HG03575 (cell line): ENCODE data around the gene TANGO6.
"Not testable (repeated sequence)": the region's sequence is repeated elsewhere in the genome, so short reads cannot be mapped to it uniquely, and the experiment has no call there.

ENCODE experiments used
- ATAC-seq: cut with Tn5 transposase; IDR thresholded peaks from one replicate; pipeline ENCODE4 v1.9.1; 2021; ENCODE audit not compliant: unreplicated experiment, insufficient number of reproducible peaks, low FRiP score; ENCODE audit errors: extremely low read depth

Gene TANGO6

DNA sequence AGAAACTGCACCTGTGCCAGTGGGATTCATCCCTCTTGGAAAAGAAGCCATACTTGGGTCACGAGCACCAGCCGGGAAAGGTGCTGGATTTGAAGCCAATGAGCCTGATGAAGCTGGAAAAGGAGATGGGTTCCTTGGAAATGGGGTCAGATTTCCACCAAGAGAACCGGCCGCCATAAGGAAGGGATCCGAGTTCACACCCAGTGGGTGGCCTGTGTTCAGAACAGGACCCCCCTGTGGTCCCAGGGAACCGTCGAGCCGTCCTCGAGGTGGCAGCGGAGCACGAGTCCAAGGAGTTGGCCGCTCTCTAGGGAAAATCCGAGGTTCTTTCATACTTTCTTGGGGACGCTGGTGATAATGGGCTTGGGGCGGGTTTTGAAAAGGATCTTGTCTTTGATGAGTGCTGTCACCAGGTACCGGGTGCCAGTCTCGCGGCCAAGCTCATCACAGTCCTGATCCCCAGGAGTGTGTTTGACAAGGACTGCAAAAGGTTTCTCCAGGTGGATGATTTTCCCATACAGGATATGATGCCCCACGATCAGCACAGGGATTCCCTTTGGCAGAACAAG lies 276.8 kb downstream of the TANGO6 start:
- ATAC-seq = no peak

DNA sequence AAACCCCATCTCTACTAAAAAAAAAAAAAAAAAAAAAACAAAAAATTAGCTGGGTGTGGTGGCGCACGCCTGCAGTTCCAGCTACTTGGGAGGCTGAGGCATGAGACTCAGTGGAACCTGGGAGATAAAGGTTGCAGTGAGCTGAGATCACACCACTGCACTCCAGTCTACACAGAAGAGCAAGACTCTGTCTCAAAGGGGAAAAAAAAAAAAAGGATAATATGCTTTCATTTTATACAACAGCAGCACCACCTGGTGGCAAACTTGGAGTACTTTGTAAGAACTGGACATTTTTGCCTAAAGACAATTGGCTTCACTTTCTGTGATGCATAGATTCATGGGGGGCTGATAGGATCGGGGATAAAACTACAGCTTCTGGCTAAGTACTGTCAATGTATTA lies 280.6 kb downstream of the TANGO6 start:
- no peak for ATAC-seq

DNA sequence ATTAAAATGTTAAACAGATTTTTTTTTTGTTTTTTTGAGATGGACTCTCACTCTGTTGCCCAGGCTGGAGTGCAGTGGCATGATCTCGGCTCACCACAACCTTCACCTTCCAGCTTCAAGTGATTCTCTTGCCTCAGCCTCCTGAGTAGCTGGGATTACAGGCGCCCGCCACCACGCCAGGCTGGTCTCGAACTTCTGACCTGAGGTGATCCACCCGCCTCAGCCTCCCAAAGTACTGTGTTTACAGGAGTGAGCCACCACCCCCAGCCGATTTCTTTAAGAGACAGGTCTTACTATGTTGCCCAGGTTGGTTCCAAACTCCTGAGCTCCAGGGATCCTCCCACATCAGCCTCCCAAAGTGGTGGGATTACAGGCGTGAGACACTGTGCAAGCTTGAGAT lies 281.1 kb downstream of the TANGO6 start:
- not testable (repeated sequence) for ATAC-seq

DNA sequence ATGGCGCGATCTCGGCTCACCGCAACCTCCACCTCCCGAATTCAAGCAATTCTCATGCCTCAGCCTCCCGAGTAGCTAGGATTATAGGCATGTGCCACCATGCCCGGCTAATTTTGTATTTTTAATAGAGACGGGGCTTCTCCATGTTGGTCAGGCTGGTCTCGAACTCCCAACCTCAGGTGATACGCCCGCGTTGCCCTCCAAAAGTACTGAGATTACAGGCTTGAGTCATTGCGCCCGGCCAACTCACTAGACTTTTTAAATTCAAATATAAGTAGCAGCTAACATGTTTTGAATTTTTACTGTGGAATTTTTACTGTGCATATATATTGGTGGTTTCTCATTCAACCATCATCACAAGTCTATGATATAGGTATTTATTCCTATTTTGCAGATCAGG lies 281.6 kb downstream of the TANGO6 start:
- ATAC-seq = not testable (repeated sequence)

DNA sequence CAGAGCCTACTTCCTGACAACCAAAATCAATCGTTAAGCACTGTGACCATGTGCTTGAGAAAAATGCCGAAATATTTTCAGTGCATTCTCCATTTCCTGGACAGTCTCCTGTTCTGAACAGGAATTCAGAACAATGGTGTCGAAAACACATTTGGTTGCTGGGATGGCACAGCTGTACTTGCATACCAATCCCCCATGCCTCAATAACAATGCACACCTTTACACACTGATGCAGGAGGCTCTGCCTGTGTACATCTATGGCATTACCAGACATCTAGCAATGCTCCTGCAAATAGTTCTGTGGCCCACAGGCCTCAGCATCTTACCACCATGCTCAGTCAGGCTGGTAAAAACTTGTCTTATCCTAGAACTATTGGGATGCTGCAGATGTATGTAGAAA lies 282.9 kb downstream of the TANGO6 start:
- no peak for ATAC-seq

DNA sequence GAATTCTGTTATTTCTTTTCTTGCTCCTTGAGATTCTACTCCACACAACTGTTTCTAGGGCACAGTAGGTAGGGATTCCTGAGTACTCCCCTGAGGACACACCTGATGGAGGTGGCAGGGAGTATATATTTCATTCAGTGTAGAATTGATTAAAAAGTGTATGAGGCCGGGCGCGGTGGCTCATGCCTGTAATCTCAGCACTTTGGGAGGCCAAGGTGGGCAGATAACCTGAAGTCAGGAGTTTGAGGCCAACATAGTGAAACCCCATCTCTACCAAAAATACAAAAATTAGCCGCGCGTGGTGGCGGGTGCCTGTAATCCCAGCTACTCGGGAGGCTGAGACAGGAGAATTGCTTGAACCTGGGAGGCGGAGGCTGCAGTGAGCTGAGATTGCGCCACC lies 283.5 kb downstream of the TANGO6 start:
- ATAC-seq = not testable (repeated sequence)

DNA sequence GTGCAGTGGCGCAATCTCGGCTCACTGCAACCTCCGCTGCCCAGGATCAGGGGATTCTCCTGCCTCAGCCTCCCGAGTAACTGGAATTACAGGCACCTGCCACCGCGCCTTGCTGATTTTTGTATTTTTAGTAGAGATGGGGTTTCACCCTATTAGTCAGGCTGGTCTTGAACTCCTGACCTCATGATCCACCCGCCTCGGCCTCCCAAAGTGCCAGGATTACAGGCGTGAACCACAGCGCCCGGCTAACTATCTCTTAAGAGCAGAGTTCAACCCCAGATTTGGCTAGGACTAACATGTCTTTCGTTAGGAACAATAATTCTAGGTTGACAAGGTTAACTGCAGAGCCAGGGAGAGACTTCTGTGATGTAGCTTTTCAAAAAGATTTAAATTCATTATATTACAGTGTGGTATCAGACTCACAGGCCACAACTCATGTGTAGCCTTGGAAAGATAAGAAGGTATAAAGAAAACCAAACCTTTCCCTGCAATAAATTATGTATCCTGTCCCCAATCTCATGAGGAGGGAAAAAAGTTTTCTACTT lies 284.7 kb downstream of the TANGO6 start:
- no peak for ATAC-seq

DNA sequence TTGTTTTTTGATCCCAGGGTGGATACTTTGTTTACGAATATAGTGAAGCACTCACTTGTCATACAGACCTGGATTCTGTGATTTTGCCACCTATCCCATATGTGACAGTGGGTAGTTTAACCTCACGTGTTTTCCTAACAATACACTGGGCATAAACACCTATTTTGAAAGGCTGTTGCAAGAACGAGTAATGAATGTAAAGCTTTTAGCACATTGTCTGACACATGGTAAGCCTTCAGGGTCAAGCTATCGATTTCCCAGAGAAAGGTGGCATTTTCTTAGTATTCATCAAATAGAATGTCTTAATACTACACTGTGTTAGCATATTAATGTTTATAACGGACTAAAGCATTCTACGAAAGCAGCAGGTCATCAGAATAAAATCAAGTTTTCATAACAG lies 287.1 kb downstream of the TANGO6 start:
- no peak for ATAC-seq

DNA sequence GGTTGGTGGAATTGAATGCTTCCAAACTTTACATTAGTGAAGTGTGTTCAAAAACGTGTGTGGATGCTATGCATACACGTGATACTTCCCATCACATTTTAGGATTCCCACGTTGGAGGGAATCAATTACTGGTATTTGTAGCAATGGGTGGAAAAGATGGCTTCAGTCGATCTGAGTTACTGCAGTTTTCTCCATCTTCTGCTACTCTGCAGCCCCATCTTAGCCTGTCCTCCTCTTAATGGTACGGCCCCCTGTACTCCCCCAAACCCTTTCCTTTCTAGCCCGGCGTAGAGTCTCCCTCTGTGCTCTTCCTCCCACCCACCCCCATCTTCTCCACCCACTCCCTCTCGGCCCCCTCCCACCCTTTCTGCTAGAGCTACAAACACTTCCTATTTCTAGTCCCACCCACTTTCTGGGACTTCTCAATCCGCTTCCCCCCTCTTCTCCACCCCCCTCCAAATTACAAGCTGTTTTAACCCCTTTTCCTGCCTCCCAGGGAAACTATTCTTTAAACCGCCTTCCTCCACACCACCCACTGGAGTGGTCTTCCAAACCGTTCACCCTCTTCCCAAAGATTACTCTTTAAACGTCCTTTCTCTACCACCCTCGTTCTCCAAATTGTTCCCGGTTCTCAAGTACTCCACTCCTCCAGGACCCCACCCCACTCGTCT lies 288.0 kb downstream of the TANGO6 start:
- no peak for ATAC-seq

DNA sequence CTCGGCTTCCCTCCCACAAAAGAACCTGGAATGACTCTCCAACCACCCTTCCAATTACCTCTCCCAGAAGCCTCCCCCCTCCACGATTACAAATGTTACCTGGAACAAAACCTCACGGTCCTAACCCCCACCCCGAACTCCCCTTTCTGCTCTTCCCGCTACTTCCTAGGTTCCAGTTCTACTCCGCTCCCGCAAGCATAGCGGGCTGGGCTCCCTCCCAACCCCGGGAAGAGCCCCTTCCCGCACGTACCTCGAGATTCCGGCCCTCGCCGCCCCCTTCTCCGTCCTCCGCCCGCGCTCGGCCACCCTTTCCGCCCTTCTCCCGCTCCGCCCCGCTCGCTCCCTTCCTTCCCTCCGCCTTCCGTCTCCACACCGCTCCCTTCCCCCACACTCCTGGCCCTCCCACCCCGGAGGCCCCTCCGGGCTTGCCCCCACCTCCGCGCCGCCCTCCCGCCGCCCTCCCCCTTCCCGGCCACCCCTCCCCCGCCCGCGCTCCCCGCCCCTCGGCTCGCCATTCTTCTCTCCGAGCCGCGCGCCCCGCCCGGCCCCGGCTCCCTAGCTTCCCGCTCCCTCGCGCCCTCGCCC lies 288.6 kb downstream of the TANGO6 start:
- no peak for ATAC-seq

DNA sequence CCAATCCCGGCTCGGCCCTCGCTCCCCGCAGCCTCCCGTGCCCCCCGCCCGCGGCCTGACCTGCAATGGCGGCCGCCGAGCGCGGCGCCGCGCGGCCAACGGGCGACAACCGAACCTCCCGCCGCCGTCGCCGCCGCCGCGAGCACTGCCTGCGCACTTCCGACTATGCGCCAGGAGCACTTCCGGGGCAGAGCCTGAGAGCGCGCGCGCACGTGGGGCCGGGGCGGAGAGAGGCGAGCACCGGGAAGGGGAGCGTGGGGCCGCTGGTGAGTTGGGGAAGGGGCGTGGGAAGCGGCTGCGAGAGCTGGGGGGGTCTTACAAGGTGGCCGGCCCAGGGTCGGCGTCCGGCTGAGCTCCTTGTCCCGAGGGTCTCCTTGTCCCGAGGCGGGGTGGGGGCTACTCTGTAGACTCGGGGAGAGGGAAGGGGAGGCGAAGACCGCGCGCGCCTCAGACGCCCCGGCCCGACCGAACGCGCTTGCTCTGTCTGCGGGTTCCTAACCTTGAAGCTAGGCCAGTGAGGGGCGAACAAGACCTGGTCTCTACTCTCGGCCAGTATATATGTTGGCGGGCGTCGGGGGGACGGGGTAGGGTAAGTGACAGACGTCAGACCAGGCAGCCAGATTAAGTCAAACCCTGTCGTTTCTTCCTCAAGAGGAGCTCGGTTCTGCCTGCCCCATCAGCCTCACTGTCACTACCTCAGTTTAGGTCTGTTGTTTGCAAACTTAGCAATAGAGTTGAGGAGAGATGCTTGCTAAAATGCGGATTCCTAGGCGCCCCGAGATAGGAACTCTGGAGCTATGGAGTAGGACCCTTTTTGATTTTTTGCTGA lies 289.3 kb downstream of the TANGO6 start, which contains the start of the genes CHTF8 and UTP4:
TSS of gene CHTF8 (minus strand) at position 165 of the 829 bp plus-strand sequence. CDS start 11,130 bp downstream, outside the sequence.
TSS of gene UTP4 (plus strand) at position 226 of the 829 bp plus-strand sequence. CDS start 811 bp downstream, outside the sequence.
- ATAC-seq = no peak

DNA sequence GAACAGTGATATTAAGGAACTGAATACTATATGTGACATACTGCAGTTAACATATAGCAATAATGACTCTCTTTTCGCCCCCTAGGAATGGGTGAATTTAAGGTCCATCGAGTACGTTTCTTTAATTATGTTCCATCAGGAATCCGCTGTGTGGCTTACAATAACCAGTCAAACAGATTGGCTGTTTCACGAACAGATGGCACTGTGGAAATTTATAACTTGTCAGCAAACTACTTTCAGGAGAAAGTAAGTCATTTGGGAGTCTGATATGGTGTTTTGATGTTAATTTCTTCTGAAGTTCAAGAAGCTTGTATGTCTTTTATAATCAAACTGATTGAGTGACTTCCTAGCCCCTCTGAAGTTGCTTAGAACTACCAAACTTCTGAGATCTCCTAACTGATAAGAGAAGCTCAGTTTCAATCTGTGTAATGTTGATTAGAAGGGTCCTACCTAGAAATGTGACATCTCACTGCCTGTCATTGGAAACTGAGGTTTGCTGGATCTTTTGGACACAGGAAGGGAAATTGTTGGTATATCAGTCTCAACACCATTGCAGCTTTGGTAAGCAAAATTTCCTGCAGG lies 290.1 kb downstream of the TANGO6 start:
- no peak for ATAC-seq
